ENCODE measurements around the gene GSTCD.
"Not testable (repeated sequence)": the region's sequence is repeated elsewhere in the genome, so short reads cannot be mapped to it uniquely, and the experiment has no call there.

The GSTCD gene

GRCh38 chr4:105767579-105767978 lies 59.0 kb downstream of the GSTCD start:
- in situ Hi-C loops (cut with HindIII; ENCODE audit: low sequenced_read_pairs): no loop called here
- DNase-seq (ENCODE audit: low read depth): no peak
- no peak overlapping the region for H3K4me3 ChIP-seq (ENCODE audit: low read depth, low read length)
- TF ChIP-seq CTCF (IDR thresholded peaks at IDR 0.05; ENCODE audit: low read depth, low read length, missing control alignments): no peak

GRCh38 chr4:105770524-105770923 lies 61.9 kb downstream of the GSTCD start:
- in situ Hi-C loops (cut with HindIII; ENCODE audit: low sequenced_read_pairs); DNase-seq (ENCODE audit: low read depth); H3K4me3 ChIP-seq (ENCODE audit: low read depth, low read length): not testable (repeated sequence)

- in situ Hi-C loops (cut with HindIII; ENCODE audit: low sequenced_read_pairs); DNase-seq (ENCODE audit: low read depth); H3K4me3 ChIP-seq (ENCODE audit: low read depth, low read length): not testable (repeated sequence)
These were observed 63.5 kb downstream of the GSTCD start for GRCh38 chr4:105772065-105772464.

- DNase-seq (ENCODE audit: low read depth); H3K4me3 ChIP-seq (ENCODE audit: low read depth, low read length); in situ Hi-C loops (cut with HindIII; ENCODE audit: low sequenced_read_pairs): not testable (repeated sequence)
These were observed 67.3 kb downstream of the GSTCD start for GRCh38 chr4:105775760-105776415.

- no peak for DNase-seq (ENCODE audit: low read depth)
- H3K4me3 ChIP-seq (ENCODE audit: low read depth, low read length): no peak overlapping the region
- in situ Hi-C loops (cut with HindIII; ENCODE audit: low sequenced_read_pairs): no loop called here
- TF ChIP-seq CTCF (IDR thresholded peaks at IDR 0.05; ENCODE audit: low read depth, low read length, missing control alignments): no peak
These were observed 71.6 kb downstream of the GSTCD start for GRCh38 chr4:105780176-105780575.

GRCh38 chr4:105784761-105785160 lies 76.2 kb downstream of the GSTCD start:
- no peak overlapping the region for H3K4me3 ChIP-seq (ENCODE audit: low read depth, low read length)
- no peak for TF ChIP-seq CTCF (IDR thresholded peaks at IDR 0.05; ENCODE audit: low read depth, low read length, missing control alignments)
- DNase-seq (ENCODE audit: low read depth): no peak
- in situ Hi-C loops (cut with HindIII; ENCODE audit: low sequenced_read_pairs): no loop called here

GRCh38 chr4:105785792-105786191 lies 77.2 kb downstream of the GSTCD start:
- H3K4me3 ChIP-seq (ENCODE audit: low read depth, low read length): no peak overlapping the region
- DNase-seq (ENCODE audit: low read depth): no peak
- TF ChIP-seq CTCF (IDR thresholded peaks at IDR 0.05; ENCODE audit: low read depth, low read length, missing control alignments): no peak
- in situ Hi-C loops (cut with HindIII; ENCODE audit: low sequenced_read_pairs): no loop called here

GRCh38 chr4:105786748-105787147 lies 78.2 kb downstream of the GSTCD start:
- no peak overlapping the region for H3K4me3 ChIP-seq (ENCODE audit: low read depth, low read length)
- no peak for DNase-seq (ENCODE audit: low read depth)
- no peak for TF ChIP-seq CTCF (IDR thresholded peaks at IDR 0.05; ENCODE audit: low read depth, low read length, missing control alignments)
- in situ Hi-C loops (cut with HindIII; ENCODE audit: low sequenced_read_pairs): no loop called here
